Urinary bladder (tissue), 4 donors: ENCODE data around the gene ARHGAP35. TPM values are rescaled to one million over a fixed set of nuclear protein-coding genes. Genes with fewer than 3 reads are reported as not detected.

ENCODE experiments used
- DNase-seq: peaks from one replicate; pipeline ENCODE4 v3.0.0-alpha.2; 2015; ENCODE audit errors: extremely low spot score
- H3K27ac ChIP-seq: one replicate; pipeline ENCODE4 v1.5.1; 2013; ENCODE audit warnings: low read depth, mild to moderate bottlenecking, moderate library complexity
- H3K36me3 ChIP-seq: one replicate; pipeline ENCODE4 v1.6.1; 2013; ENCODE audit warnings: mild to moderate bottlenecking, moderate library complexity; ENCODE audit not compliant: insufficient read depth
- H3K4me1 ChIP-seq: one replicate; pipeline ENCODE4 v1.6.1; 2013; ENCODE audit warnings: mild to moderate bottlenecking, moderate library complexity; ENCODE audit not compliant: insufficient read depth
- H3K4me3 ChIP-seq: one replicate; pipeline ENCODE4 v1.5.1; 2013; ENCODE audit warnings: low read depth, low read length
- WGBS: extraction: QIAGEN DNeasy Blood & Tissue Kit; methylation state at CpG from one replicate; pipeline ENCODE4 v1.1.7; 2013; 5-methylcytosine and 5-hydroxymethylcytosine counted together
- polyA plus RNA-seq: library from polyadenylated mRNA; stranded (reverse); fragments of 200-250 nt; gene quantifications from one replicate; pipeline ENCODE4 v1.2.3, GENCODE V29; 2013
- total RNA-seq: library from RNA; depleted of rRNA; stranded (reverse); fragments of >200 nt; gene quantifications from one replicate; pipeline ENCODE4 v1.2.3, GENCODE V29; 2014
- donor health status: healthy with polysubstance abuse.
- donor health status: healthy.

The ARHGAP35 gene
- total and polyA plus RNA-seq, 2 donors, result 28.3 to 33.0 TPM

DNA sequence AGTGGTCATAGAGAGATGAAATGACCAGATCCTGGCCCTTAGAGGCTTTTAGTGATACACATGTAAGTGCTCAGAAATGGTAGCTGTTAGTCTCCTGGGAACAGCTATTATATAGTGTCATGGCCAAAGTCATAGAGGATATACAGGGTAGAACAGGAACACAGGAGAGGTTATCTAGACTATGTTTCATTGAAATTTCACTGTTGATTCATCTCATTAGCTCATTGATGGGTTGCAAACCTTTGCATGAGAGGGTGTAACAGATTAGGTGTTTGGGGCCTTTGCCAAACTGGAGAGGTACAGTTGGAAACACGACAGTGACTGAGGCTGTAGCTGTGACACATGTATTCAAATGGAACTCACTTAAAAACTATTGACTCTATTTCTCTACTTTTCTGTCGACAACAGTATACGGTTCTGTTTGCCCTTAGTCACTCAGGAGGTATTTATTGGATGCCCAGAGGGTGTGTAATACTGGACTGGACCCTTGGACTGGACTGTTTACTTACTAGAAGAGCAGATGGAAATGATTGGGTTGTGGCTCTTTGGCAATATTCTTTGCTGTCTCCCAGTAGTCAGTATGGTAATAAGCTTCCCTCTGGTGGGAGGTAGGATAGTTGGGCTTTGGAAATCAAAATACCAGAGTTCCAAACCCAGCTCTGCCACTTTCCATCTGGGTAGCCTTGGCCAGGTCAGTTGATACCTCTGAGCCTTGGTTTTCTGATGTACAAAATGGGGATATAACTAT is 29.8 kb downstream of the ARHGAP35 start:
- peaks cover 4% of the 10 kb centered on the region for H3K4me1 ChIP-seq
- no peak overlapping the region for H3K27ac ChIP-seq
- no peak for DNase-seq
- H3K4me3 ChIP-seq, result no peak overlapping the region
- 35% methylated on average over 3 of the region's 3 CpGs for WGBS
- no peaks in the 10 kb centered on the region for H3K36me3 ChIP-seq

DNA sequence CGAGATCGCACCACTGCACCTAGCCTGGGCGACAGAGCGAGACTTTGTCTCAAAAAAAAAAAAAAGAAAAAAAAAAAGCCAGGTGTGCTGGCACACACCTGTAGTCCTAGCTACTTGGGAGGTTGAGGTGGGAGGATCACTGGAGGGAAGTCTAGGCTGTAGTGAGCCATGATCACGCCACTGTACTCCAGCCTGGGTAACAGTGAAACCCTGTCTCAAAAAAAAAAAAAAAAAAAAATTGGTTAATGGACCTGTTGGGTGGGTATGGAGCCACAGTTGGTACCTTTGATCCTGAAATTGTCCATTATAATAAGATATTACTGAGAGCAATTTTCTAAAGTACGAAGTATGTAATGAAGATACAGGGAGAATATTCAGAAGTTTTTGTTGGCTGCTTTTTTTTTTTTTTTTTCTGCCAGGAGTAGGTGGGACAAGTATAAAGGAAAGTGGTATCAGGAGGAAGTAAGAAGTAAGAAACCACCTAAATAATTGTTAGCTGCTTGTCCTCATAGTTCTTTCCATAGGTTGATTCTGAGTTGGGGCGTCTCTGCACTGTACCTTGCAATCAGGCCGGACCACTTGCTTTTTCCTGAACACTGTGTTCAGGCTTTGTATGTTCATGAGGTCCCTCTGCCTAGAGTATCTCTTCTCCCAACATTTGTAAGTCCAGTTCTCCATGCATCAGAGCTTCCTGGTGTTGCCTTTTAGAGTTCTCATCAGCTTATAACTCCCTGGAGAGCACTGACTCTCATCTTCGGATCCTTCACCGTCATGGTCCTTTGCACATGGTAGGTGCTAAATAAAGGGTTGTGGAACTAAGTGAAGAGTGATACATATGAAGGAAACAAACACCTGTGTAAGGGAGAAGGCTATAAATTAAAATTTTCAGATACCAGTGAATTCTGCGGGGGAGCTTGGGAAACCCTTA is 31.7 kb downstream of the ARHGAP35 start:
- WGBS, result 95% methylated on average over 11 of the region's 11 CpGs
- H3K4me3 ChIP-seq, result no peak overlapping the region

DNA sequence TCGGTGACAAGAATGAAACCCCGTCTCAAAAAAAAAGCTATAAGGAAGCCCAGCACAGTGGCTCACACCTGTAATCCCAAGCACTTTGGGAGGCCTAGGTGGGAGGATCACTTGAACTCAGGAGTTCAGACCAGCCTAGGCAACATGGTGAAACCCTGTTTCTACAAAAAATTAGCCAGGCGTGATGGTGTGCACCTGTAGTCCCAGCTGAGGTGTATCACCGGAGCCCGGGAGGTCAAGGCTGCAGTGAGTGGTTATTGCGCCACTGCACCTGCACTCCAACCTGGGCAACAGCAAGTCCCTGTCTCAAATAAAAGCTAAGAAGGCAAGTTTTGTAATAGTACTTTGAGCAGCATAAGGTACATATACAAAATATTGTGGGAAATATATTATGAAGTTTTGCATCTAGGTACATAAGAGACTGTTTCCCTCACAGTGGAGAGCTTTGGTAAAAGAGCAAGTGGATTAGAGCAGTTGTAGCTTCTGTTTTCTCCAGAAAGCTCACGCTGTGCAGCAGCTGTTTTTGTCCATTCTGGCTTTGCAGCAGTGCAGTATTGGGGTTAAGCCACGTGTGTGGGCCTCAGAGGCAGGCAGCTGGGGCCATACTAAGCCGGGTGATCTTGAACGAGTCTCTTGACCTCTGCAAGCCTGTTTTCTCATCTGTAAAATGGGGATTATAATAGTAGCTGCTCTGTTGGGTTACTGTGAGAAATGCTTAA is 35.4 kb downstream of the ARHGAP35 start:
- Histone ChIP-seq H3K4me3 (no peak overlapping the region), H3K27ac (no peak overlapping the region), H3K36me3 (no peaks in the 10 kb centered on the region), H3K4me1 (no peaks in the 10 kb centered on the region)
- 82% methylated on average over 10 of the region's 10 CpGs for WGBS
- DNase-seq, result no peak

More for the DNA sequence above, 31.7 kb downstream of the ARHGAP35 start:
- Histone ChIP-seq H3K36me3 (no peaks in the 10 kb centered on the region), H3K27ac (no peak overlapping the region), H3K4me1 (peaks cover 4% of the 10 kb centered on the region)
- DNase-seq, result no peak

DNA sequence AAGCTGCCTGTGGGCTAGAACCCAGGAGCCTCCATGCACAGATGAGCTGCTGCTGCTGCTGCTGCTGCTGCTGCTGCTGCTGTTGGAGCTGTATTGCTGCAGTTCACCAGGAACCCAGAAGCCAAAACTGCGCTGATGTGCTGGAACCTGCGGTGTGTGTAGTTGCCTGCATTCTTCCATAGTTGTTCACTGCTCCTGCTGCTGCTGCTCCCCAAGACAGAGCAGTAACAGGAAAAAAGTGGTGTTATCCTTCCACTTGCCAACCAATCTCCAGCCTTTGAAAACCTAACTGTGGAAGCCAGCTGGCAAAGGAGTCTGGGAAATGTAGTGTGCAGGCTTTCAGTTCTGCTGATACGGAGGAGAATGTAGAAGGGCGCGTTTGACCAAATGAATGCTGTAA is 37.9 kb downstream of the ARHGAP35 start:
- WGBS, result 39% methylated on average over 5 of the region's 5 CpGs
- no peak overlapping the region for H3K4me3 ChIP-seq
- no peak for DNase-seq
- H3K36me3 ChIP-seq, result no peaks in the 10 kb centered on the region
- no peaks in the 10 kb centered on the region for H3K4me1 ChIP-seq
- no peak overlapping the region for H3K27ac ChIP-seq

DNA sequence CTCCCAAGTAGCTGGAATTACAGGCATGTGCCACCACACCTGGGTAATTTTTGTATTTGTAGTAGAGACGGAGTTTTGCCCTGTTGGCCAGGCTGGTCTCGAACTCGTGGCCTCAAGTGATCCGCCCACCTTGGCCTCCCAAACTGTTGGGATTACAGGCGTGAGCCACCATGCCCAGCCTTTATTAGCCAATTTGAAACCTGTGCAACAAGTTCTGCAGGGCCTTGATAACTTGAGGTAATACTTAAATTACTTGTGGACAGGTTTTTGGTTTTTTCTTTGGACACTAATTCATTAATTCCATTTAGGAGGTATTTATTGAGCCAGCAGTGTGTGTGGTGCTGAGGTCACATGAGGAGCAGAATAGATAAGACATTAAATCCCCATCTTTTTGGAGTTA is 39.5 kb downstream of the ARHGAP35 start:
- DNase-seq, result no peak
- H3K4me3 ChIP-seq, result no peak overlapping the region
- no peaks in the 10 kb centered on the region for H3K36me3 ChIP-seq
- 95% methylated on average over 5 of the region's 5 CpGs for WGBS
- peaks cover 3% of the 10 kb centered on the region for H3K4me1 ChIP-seq
- no peak overlapping the region for H3K27ac ChIP-seq

DNA sequence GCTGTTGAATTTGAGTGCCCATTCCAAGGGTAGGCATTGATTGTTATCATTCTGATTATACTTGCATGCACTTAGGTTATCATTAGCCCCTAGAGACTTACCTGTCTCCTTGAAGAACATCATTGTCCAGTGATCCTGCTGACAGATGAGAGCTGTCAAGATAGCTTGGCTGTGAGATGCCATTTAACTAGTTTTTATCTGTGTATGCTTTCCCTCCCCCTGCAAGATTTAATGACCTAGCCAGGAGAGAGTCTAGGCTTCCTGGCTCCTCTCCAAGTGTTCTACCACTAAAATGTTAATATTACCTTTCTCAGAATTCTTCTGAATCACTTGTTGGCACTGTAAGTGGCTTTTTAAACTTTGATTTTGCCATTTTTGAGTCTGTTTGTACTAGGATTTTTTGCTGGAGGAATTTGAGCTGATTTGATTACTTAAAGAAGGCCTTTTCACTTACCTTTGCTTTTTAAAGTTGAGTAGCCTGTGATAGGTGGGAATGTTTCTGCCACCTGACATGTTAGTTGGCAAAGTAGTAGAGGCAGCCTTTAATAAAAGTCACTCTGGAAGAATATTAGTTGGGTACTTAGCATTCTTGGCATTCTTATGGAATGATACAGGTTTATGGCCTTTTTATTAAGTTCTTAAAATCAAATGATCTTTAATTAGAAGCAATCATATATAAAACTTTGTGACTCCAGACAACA is 41.1 kb downstream of the ARHGAP35 start:
- Histone ChIP-seq H3K4me1 (peaks cover 3% of the 10 kb centered on the region), H3K36me3 (no peaks in the 10 kb centered on the region), H3K4me3 (no peak overlapping the region), H3K27ac (no peak overlapping the region)
- DNase-seq, result no peak

DNA sequence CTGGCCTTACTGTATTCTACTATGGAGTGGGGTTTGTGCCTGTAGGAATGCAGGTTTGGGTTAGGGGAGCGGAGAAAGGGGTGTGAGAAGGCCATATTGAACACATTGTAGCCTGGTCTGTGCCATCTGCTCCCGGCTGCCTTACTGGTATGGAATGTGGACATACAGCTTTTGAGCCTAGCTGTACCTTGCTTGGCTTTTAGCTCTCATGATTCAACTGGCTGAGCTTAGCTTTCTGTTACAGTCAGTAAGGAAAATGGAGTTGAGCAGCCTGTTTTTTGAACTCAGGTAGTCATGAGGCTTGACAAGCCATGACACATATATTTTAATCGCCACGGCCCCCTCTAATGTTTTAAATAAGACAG is 41.6 kb downstream of the ARHGAP35 start:
- H3K4me3 ChIP-seq, result no peak overlapping the region
- WGBS, result 65% methylated on average over 4 of the region's 4 CpGs
- peaks cover 3% of the 10 kb centered on the region for H3K4me1 ChIP-seq
- DNase-seq, result no peak
- H3K27ac ChIP-seq, result no peak overlapping the region
- H3K36me3 ChIP-seq, result no peaks in the 10 kb centered on the region

DNA sequence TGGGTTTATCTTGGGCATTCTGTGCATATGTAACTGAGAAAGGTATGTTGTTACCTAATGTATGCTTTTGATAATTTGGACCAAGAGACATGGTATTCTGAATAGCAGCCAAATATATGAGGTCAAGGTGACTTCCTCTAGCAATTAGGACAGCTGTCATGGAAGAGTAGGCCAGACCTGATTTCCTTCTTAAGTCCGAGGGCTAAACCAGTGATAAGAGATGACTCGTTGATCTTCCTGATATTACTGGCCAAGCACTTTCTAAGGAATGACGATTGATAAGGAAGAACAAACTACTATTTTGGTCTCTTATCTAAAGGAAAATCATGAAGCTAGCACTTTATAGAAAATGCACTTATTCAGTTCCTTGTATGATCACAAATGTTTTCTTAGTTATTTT is 42.7 kb downstream of the ARHGAP35 start:
- peaks cover 3% of the 10 kb centered on the region for H3K4me1 ChIP-seq
- 25% methylated on average over 3 of the region's 3 CpGs for WGBS
- no peak for DNase-seq
- no peak overlapping the region for H3K27ac ChIP-seq
- H3K4me3 ChIP-seq, result no peak overlapping the region
- no peaks in the 10 kb centered on the region for H3K36me3 ChIP-seq

DNA sequence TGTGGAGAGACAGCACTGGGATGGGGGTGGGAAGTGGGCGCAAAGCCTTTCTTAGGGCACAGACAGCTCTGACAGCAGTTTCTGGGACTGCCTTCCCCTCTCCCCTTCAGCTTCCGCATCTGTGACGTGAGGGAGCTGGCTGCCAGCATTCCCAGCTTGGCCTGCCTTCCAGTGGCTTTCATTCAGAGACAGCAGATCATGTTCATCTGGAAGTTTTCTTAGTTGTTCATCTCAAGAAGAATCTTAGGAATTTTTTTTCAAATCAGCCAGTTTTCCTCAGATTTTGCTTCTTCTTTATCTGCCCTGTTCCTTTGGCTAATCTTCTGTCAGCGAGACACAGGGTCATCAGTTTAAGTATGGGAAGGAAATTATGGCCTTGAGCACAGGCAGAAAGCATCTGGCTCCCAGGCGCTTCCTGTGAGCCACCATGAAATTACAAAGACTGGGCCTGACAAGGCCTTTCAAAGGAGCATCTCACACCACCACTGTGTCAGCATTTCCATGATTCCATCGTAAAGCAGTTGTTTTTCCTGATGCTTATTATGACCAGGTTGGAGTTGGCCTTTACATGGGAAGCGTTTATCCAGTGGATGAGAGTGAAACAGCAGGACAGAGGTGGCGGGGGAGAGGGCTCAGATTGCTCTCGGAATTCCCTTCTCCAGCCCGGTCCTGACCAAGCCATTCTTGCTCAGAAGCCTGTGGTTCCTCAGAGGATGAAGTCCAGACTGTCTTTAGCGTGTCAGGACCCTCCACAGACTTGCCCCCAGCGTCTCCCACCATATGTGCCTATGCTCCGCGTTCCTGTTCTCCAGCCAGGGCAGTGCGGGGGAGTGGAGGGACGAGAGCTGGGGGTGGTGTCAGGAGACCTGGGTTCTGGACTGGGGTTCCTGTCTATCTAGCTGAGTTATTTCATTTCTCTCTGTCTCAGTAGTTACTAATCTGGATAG is 43.6 kb downstream of the ARHGAP35 start:
- DNase-seq, result no peak
- H3K4me3 ChIP-seq, result no peak overlapping the region
- peaks cover 3% of the 10 kb centered on the region for H3K4me1 ChIP-seq
- no peaks in the 10 kb centered on the region for H3K36me3 ChIP-seq
- no peak overlapping the region for H3K27ac ChIP-seq
- WGBS, result 68% methylated on average over 16 of the region's 16 CpGs

DNA sequence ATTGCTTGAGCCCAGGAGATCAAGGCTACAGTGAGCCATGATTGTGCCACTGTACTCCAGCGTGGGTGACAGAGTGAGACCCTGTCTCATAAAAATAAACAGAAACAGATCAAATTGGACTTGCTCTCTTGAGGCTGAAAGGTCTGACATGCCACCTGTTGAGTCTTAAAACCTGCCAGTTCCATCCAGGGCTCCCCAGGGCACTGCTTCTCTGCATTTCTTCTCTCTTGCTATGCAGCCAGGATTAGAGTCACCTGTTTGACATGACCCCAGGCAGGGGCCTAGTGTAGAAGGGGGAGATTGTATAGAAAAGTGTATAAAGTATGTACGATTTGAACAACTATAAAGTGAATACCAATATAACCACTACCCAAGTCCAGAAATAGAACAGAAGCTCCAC is 45.4 kb downstream of the ARHGAP35 start:
- peaks cover 3% of the 10 kb centered on the region for H3K4me1 ChIP-seq
- WGBS, result 82% methylated on average over 2 of the region's 2 CpGs
- no peak overlapping the region for H3K27ac ChIP-seq
- no peak for DNase-seq
- H3K4me3 ChIP-seq, result no peak overlapping the region
- H3K36me3 ChIP-seq, result no peaks in the 10 kb centered on the region

DNA sequence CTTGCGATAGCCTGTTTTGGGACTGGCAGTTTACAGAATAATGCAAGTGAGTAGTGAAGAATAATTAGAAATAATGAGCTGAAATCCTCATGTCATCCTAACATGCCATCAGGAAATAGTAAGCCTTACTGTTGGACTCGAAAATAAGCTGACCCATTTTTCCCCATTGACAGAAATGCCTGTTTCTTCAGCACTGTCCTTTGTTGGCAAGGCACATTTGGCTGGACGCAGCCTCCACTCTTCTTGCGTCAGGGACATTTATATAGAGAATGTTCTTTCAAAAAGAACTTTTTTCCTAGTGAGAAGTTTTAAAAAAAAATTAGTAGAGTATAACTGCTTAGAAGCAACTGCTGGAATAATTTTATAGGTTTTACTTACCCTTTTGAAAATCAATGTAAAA is 47.1 kb downstream of the ARHGAP35 start:
- DNase-seq, result no peak
- no peak overlapping the region for H3K4me3 ChIP-seq
- WGBS, result 62% methylated on average over 4 of the region's 4 CpGs
- peaks cover 3% of the 10 kb centered on the region for H3K4me1 ChIP-seq
- H3K36me3 ChIP-seq, result no peaks in the 10 kb centered on the region
- H3K27ac ChIP-seq, result no peak overlapping the region

DNA sequence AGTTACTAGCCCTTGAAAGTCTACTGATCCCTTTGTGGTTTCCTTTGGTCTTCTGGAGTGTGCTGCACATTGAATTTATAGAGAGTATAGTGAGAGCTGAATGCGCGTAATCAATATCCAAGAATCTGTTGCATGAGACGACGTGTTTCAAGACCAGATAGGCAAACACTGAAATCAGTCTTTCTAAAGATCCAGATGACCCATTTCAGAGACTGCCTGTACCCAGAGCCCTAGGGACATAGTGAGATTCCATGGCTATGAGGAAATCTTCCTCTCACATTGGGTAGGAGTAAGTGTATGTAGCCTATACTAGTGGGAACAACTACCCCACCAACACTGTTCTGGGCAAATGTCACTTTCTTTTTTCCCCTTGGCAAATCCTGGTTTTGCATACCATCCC is 48.6 kb downstream of the ARHGAP35 start:
- no peak for DNase-seq
- no peak overlapping the region for H3K4me3 ChIP-seq
- H3K27ac ChIP-seq, result no peak overlapping the region
- WGBS, result 95% methylated on average over 4 of the region's 4 CpGs
- H3K36me3 ChIP-seq, result no peaks in the 10 kb centered on the region
- H3K4me1 ChIP-seq, result peaks cover 3% of the 10 kb centered on the region
